Measurements from ENCODE around the gene GSTO2. TPM values are rescaled to one million over a fixed set of nuclear protein-coding genes. Genes with fewer than 3 reads are reported as not detected.

Gene GSTO2
- total and polyA plus RNA-seq, 2 experiments from 2014 or later = 0.37 to 2.5 TPM

DNA sequence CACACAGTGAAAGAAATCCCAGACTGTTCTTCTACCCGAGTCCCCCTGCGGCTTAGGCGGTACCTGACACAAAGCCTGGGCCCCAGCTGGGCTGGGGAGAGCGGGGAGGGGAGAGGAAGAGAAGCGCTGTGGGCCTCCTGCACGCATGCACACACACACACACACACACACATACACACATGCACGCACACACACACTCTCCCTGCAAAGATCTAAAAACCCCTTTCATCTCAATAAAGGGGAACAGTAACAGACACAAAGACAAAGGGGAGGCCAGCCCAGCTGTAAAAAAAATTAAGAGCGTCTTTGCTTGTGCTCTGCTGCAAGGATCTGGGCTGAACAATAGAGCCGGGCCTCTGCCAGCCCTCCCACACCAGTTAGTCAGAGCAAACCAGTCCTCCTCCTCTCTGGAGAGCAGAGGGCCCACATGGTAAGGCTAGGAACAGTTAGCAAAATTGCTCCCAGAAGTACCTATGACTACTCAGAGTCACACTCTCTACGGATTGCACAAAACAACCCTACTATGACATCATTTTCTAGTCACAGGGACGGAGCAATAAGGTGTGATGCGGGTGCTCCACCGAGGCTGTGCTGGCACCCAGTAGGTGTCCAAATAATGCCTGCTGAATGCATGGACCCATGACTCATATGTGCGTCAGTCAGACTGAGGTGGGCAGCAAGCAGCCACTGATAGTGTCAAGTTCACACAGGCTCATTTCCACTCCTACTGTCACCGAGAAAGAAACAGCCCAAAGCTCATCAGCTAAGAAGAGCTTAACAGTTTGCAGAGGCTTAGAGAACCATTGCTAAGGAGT lies 60.1 kb downstream of the GSTO2 start:
- DNase-seq (ENCODE audit: low spot score) = peak; percentile 75
- no peak overlapping the region for H3K4me3 ChIP-seq
- H3K27me3 ChIP-seq = no peaks in the 10 kb centered on the region
- H3K4me1 ChIP-seq (ENCODE audit: insufficient read depth) = peaks cover 54% of the 10 kb centered on the region
- H3K79me2 ChIP-seq = peaks cover 65% of the 10 kb centered on the region
- no peak overlapping the region for H2AFZ ChIP-seq
- TF ChIP-seq, protein P1, sequence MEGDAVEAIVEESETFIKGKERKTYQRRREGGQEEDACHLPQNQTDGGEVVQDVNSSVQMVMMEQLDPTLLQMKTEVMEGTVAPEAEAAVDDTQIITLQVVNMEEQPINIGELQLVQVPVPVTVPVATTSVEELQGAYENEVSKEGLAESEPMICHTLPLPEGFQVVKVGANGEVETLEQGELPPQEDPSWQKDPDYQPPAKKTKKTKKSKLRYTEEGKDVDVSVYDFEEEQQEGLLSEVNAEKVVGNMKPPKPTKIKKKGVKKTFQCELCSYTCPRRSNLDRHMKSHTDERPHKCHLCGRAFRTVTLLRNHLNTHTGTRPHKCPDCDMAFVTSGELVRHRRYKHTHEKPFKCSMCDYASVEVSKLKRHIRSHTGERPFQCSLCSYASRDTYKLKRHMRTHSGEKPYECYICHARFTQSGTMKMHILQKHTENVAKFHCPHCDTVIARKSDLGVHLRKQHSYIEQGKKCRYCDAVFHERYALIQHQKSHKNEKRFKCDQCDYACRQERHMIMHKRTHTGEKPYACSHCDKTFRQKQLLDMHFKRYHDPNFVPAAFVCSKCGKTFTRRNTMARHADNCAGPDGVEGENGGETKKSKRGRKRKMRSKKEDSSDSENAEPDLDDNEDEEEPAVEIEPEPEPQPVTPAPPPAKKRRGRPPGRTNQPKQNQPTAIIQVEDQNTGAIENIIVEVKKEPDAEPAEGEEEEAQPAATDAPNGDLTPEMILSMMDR (IDR thresholded peaks at IDR 0.05; ENCODE audit: poor library complexity) = no peak
- TF ChIP-seq EZH2 (IDR thresholded peaks at IDR 0.05; ENCODE audit: borderline replicate concordance) (no peak), EZH2phosphoT487 (IDR thresholded peaks at IDR 0.05; ENCODE audit: low read depth, severe bottlenecking, unreplicated experiment) (no peak)
- H3K9me2 ChIP-seq (replicated peaks; ENCODE audit: insufficient read depth) = no peaks in the 10 kb centered on the region
- H3K36me3 ChIP-seq (replicated peaks; ENCODE audit: insufficient read depth, low read depth) = no peaks in the 10 kb centered on the region
- H4K20me1 ChIP-seq (ENCODE audit: insufficient read depth, poor library complexity, severe bottlenecking) = no peaks in the 10 kb centered on the region
- WGBS (ENCODE audit: low lambda C conversion rate, missing lambda C conversion rate) = 27% methylated on average over 14 of the region's 15 CpGs
- peak overlapping the region; percentile 74 for H3K4me2 ChIP-seq
- no peaks in the 10 kb centered on the region for H3K9me3 ChIP-seq (ENCODE audit: low read depth)
- peak overlapping the region; percentile 97 for H3K27ac ChIP-seq

DNA sequence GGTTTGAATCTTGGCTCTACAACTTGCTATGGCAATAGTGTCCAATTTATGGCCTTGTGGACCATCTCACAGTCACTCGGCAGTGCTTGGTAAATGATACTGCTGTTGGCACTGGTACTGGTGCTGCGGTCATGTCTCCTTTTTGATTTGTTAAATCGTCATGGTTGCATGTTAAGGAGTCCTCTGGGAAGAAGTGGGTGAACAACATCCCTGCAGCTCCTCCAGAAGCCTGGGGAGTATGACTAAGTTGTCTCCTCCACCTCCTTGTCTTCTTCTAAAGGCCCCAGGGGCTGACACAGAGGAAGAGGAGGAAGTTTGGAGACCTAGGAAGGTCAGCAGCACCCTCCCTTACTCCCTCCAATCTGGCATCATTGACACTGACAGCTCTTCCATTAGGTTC lies 60.8 kb downstream of the GSTO2 start:
- no peaks in the 10 kb centered on the region for H3K36me3 ChIP-seq (replicated peaks; ENCODE audit: insufficient read depth, low read depth)
- H3K79me2 ChIP-seq = peaks cover 65% of the 10 kb centered on the region
- H2AFZ ChIP-seq = no peak overlapping the region
- H3K9me2 ChIP-seq (replicated peaks; ENCODE audit: insufficient read depth) = no peaks in the 10 kb centered on the region
- no peak for TF ChIP-seq EZH2phosphoT487 (IDR thresholded peaks at IDR 0.05; ENCODE audit: low read depth, severe bottlenecking, unreplicated experiment)
- no peaks in the 10 kb centered on the region for H3K9me3 ChIP-seq (ENCODE audit: low read depth)
- WGBS (ENCODE audit: low lambda C conversion rate, missing lambda C conversion rate) = 70% methylated on average over 3 of the region's 3 CpGs
- peak overlapping the region; percentile 97 for H3K27ac ChIP-seq
- H3K4me2 ChIP-seq = peak overlapping the region; percentile 74
- no peaks in the 10 kb centered on the region for H4K20me1 ChIP-seq (ENCODE audit: insufficient read depth, poor library complexity, severe bottlenecking)
- H3K27me3 ChIP-seq = no peaks in the 10 kb centered on the region
- no peak for DNase-seq (ENCODE audit: low spot score)
- H3K4me3 ChIP-seq = no peak overlapping the region
- H3K4me1 ChIP-seq (ENCODE audit: insufficient read depth) = peaks cover 54% of the 10 kb centered on the region

DNA sequence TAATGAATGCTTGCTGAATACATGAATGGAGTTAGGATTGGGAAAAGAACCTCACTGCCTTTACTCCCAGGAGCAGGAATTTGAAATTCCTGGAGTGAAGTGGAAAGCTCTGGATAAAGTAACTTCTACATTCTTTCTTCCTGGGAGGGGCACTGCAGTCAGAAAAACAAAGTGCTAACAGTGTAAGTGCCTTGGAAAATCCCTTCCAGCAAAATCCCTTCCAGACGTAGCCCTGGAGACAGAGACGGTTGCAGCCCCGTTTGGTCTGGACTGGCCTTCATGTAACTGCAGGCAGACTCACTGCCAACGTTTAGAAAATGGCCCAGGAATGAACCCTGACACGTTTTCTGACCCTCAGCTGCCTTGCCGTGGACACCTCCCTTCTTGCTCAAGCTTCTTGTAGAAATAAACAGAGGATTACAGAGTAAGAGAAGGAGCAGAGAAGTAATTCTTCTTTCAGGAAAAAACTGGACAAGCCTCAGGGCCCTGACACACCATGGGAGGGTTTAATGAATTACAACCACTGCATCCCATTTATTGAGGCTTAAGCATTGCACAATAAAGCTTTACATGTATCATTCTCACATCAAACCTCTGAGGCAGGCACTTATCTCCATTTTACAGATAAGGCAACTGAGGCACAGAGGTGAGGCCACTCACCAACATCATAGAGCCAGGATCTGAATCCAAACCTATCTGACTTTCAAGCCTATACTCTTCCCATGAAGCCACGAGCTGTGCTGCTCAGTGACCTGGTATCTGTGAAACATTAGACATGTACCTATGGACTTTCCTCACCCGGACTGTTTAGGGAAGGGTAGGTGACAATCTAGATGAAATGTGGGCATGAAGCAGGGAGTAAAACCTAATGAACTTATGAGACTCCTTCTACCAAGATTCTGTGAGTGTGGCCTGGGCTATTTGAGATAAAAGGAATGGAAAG lies 61.5 kb downstream of the GSTO2 start:
- WGBS (ENCODE audit: low lambda C conversion rate, missing lambda C conversion rate) = 20% methylated on average over 8 of the region's 8 CpGs
- Histone ChIP-seq H3K4me3 (no peak overlapping the region), H3K27me3 (no peaks in the 10 kb centered on the region), H3K4me1 (ENCODE audit: insufficient read depth) (peaks cover 54% of the 10 kb centered on the region), H3K79me2 (peaks cover 65% of the 10 kb centered on the region), H3K9me3 (ENCODE audit: low read depth) (no peaks in the 10 kb centered on the region), H3K4me2 (peak overlapping the region; percentile 74), H3K36me3 (replicated peaks; ENCODE audit: insufficient read depth, low read depth) (no peaks in the 10 kb centered on the region), H4K20me1 (ENCODE audit: insufficient read depth, poor library complexity, severe bottlenecking) (no peaks in the 10 kb centered on the region), H3K9me2 (replicated peaks; ENCODE audit: insufficient read depth) (no peaks in the 10 kb centered on the region), H3K27ac (peak overlapping the region; percentile 97), H2AFZ (no peak overlapping the region)
- DNase-seq (ENCODE audit: low spot score) = peak; percentile 80
- no peak for TF ChIP-seq EZH2phosphoT487 (IDR thresholded peaks at IDR 0.05; ENCODE audit: low read depth, severe bottlenecking, unreplicated experiment)
- no peak for TF ChIP-seq EZH2 (IDR thresholded peaks at IDR 0.05; ENCODE audit: borderline replicate concordance)
- TF ChIP-seq, protein P1 (IDR thresholded peaks at IDR 0.05; ENCODE audit: poor library complexity) = no peak

All from hepatocyte (in vitro differentiated cells).